Right cardiac atrium (tissue), 5 donors: ENCODE measurements around the gene GNRHR. TPM values are rescaled to one million over a fixed set of nuclear protein-coding genes. Genes with fewer than 3 reads are reported as not detected.

Experiments
- ATAC-seq, 2 donors: fragments of 200-7000 bp; cut with Tn5 transposase; one replicate each; pipeline versions ENCODE4 v1.8.0 to v1.9.1; 2020; ENCODE audit warnings: moderate library complexity in 2 of 2, mild to moderate bottlenecking in 1 of 2
- DNase-seq, 3 donors: peaks; one replicate each; pipeline ENCODE4 v3.0.0-alpha.2; 2020
- H3K27ac ChIP-seq: one replicate; pipeline ENCODE4 v1.5.1; 2013; ENCODE audit warnings: mild to moderate bottlenecking, low read length, control low read depth, moderate library complexity
- H3K27me3 ChIP-seq: one replicate; pipeline ENCODE4 v1.6.1; 2013; ENCODE audit not compliant: control insufficient read depth, insufficient read depth
- H3K4me1 ChIP-seq: one replicate; pipeline ENCODE4 v1.6.1; 2013; ENCODE audit warnings: low read length; ENCODE audit not compliant: control insufficient read depth, insufficient read depth
- H3K4me3 ChIP-seq: one replicate; pipeline ENCODE4 v1.5.1; 2013; ENCODE audit warnings: low read length, control low read depth
- H3K9me3 ChIP-seq: one replicate; pipeline ENCODE4 v1.6.1; 2013; ENCODE audit warnings: low read length; ENCODE audit not compliant: control insufficient read depth
- WGBS: extraction: QIAGEN DNeasy Blood & Tissue Kit; methylation state at CpG from one replicate; pipeline ENCODE4 v1.1.7; 2013; 5-methylcytosine and 5-hydroxymethylcytosine counted together
- intact Hi-C, 4 donors: fragments of 100-400 bp; cut with DNase I; formaldehyde crosslinking; loops; one replicate each; pipeline versions ENCODE4 v1.11.0 to v1.14.0; 2022 to 2023
- polyA plus RNA-seq: library from polyadenylated mRNA; stranded (reverse); fragments of 200-250 nt; gene quantifications from one replicate; pipeline ENCODE4 v1.2.3, GENCODE V29; 2013
- total RNA-seq, 4 donors: library from RNA; stranded (reverse); fragmentation: NEBNext Ultra II Directional; extraction: Animal tissue kit (Norgen Biotek cat#: 25700); gene quantifications; one replicate each; pipeline ENCODE4 v1.2.1, GENCODE V29; 2021
- donor health status: healthy with polysubstance abuse.
- donor health status: DM: no; HTN: yes; CAD: no.
- donor health status: DM: no; HTN: no; CAD: no.
- donor health status: DM: no; HTN: yes; CAD: no; lungs with severe emphysema.
- donor health status: DM: yes; HTN: yes; CAD: no.

GNRHR gene
- total and polyA plus RNA-seq, 5 donors: not detected

- Histone ChIP-seq H3K9me3 (no peaks in the 10 kb centered on the region), H3K4me1 (peaks cover 2% of the 10 kb centered on the region), H3K27ac (no peak overlapping the region), H3K27me3 (no peaks in the 10 kb centered on the region), H3K4me3 (no peak overlapping the region)
- no peak for DNase-seq
- no peak for ATAC-seq
- intact Hi-C loops: no loop called here
- 91% methylated on average over 18 of the region's 18 CpGs for WGBS
Measured at GRCh38 chr4:67699603-67700002, 54.6 kb downstream of the GNRHR start.

GRCh38 chr4:67697860-67698687, 56.1 kb downstream of the GNRHR start:
- Histone ChIP-seq H3K9me3 (no peaks in the 10 kb centered on the region), H3K27me3 (no peaks in the 10 kb centered on the region), H3K4me3 (no peak overlapping the region), H3K4me1 (peaks cover 2% of the 10 kb centered on the region), H3K27ac (no peak overlapping the region)
- DNase-seq (no peak), ATAC-seq (no peak)
- intact Hi-C loops: no loop called here
- whole genome bisulfite sequencing: 74% methylated on average over 7 of the region's 7 CpGs

- peaks cover 2% of the 10 kb centered on the region for H3K4me1 ChIP-seq
- intact Hi-C loops: no loop called here
- WGBS: 91% methylated on average over 2 of the region's 2 CpGs
- H3K27ac ChIP-seq: no peak overlapping the region
- H3K27me3 ChIP-seq: no peaks in the 10 kb centered on the region
- DNase-seq: no peak
- H3K4me3 ChIP-seq: no peak overlapping the region
- no peak for ATAC-seq
- H3K9me3 ChIP-seq: no peaks in the 10 kb centered on the region
Measured at GRCh38 chr4:67696061-67696460, 58.1 kb downstream of the GNRHR start.

- H3K27me3 ChIP-seq: no peaks in the 10 kb centered on the region
- 94% methylated on average over 3 of the region's 3 CpGs for WGBS
- H3K9me3 ChIP-seq: no peaks in the 10 kb centered on the region
- H3K4me1 ChIP-seq: peaks cover under 1% of the 10 kb centered on the region
- DNase-seq (no peak), ATAC-seq (no peak)
- no peak overlapping the region for H3K27ac ChIP-seq
- no peak overlapping the region for H3K4me3 ChIP-seq
- intact Hi-C loops: no loop called here
Measured at GRCh38 chr4:67694662-67695061, 59.5 kb downstream of the GNRHR start.

- H3K9me3 ChIP-seq: no peaks in the 10 kb centered on the region
- no peak for DNase-seq
- no peaks in the 10 kb centered on the region for H3K27me3 ChIP-seq
- intact Hi-C loops: no loop called here
- H3K4me1 ChIP-seq: no peaks in the 10 kb centered on the region
- ATAC-seq: no peak
- H3K4me3 ChIP-seq: no peak overlapping the region
- no peak overlapping the region for H3K27ac ChIP-seq
Measured at GRCh38 chr4:67691328-67691727, 62.9 kb downstream of the GNRHR start.

Other genes starting within 250 kb of the GNRHR start
- gene CENPC, start 208.9 kb downstream of the GNRHR start, total RNA-seq: 10 to 100 TPM; 10.8 to 12.4 (median 11.7) TPM
- gene CENPC, start 208.9 kb downstream of the GNRHR start, polyA plus RNA-seq: 4.9 TPM
- not detected for gene STAP1, start 195.7 kb downstream of the GNRHR start, total RNA-seq
- gene STAP1, start 195.7 kb downstream of the GNRHR start, polyA plus RNA-seq: not detected
- gene UBA6, start 53.2 kb downstream of the GNRHR start, total RNA-seq: 10 to 100 TPM; 14.5 to 33.4 (median 19.7) TPM
- 3.0 TPM for gene UBA6, start 53.2 kb downstream of the GNRHR start, polyA plus RNA-seq
- not detected for gene TMPRSS11D, start 129.6 kb upstream of the GNRHR start, total RNA-seq
- not detected for gene TMPRSS11D, start 129.6 kb upstream of the GNRHR start, polyA plus RNA-seq
- gene TMPRSS11A, start 209.1 kb upstream of the GNRHR start, total RNA-seq: not detected
- not detected for gene TMPRSS11A, start 209.1 kb upstream of the GNRHR start, polyA plus RNA-seq